GM12878 (cell line): ENCODE results near the gene GRIK4. TPM values are rescaled to one million over a fixed set of nuclear protein-coding genes. Genes with fewer than 3 reads are reported as not detected.

Experiments
- ATAC-seq: fragments of 200-7000 bp; cut with Tn5 transposase; 3 replicates; pipeline ENCODE4 v1.9.1; 2020; ENCODE audit warnings: mild to moderate bottlenecking, moderate library complexity
- BruUV-seq: library from RNA; stranded (reverse); fragments of 400-500 nt; replicated peaks from 2 replicates; lab custom pipeline; 2021; lab: Mats Ljungman, UMichigan
- CTCF ChIA-PET: fragments of 300-600 bp; sonication (Branson Sonifier 250); formaldehyde crosslinking; extraction: SDS; loops from one replicate; lab custom pipeline; 2021; ENCODE audit warnings: inconsistent platforms; lab: Yijun Ruan, JAX
- POLR2A ChIA-PET: fragments of 350-600 bp; formaldehyde crosslinking; extraction: SDS; loops from one replicate; lab custom pipeline; 2021; ENCODE audit warnings: inconsistent platforms; lab: Charles Lee
- RAD21 ChIA-PET: fragments of 300-600 bp; sonication (Branson Sonifier 250); formaldehyde crosslinking; loops from one replicate; lab custom pipeline; 2023; ENCODE audit warnings: antibody characterized with exemption; ENCODE audit not compliant: unreplicated experiment; lab: Charles Lee
- SMC1A ChIA-PET: fragments of 300-600 bp; sonication (Branson Sonifier 250); formaldehyde crosslinking; loops from one replicate; lab custom pipeline; 2023; ENCODE audit not compliant: unreplicated experiment, uncharacterized antibody; lab: Charles Lee
- DNase-seq: peaks from one replicate; pipeline ENCODE4 v3.0.0-alpha.2; 2011; ENCODE audit warnings: low read depth, low spot score
- FAIRE-seq: peaks from 3 replicates; lab custom pipeline; 2011; peaks lifted over from hg19 to GRCh38; lab: Jason Lieb, UNC
- H2AFZ ChIP-seq: 2 replicates; pipeline ENCODE4 v1.6.0; 2011; ENCODE audit warnings: low read depth, low read length, control low read depth; ENCODE audit not compliant: control insufficient read depth
- H3K27ac ChIP-seq: 2 replicates; pipeline ENCODE4 v1.5.1; 2011; ENCODE audit warnings: control low read depth; ENCODE audit not compliant: control insufficient read depth, insufficient read depth
- H3K27me3 ChIP-seq, 2 experiments: replicated peaks in 1 of 2; 2 replicates each; pipeline versions ENCODE4 v1.6.0 to v1.6.1; 2011; ENCODE audit warnings: low read length in 1 of 2; ENCODE audit not compliant: control insufficient read depth in 2 of 2, insufficient read depth in 2 of 2
- H3K36me3 ChIP-seq, 2 experiments: 2 replicates each; pipeline ENCODE4 v1.5.1; 2011; ENCODE audit warnings: low read length in 1 of 2; ENCODE audit not compliant: control insufficient read depth in 2 of 2, insufficient read depth in 2 of 2
- H3K4me1 ChIP-seq: 2 replicates; pipeline ENCODE4 v1.6.1; 2011; ENCODE audit warnings: mild to moderate bottlenecking, low read length, moderate library complexity, mixed read lengths; ENCODE audit not compliant: control insufficient read depth, insufficient read depth
- H3K4me2 ChIP-seq: 2 replicates; pipeline ENCODE4 v1.6.0; 2011; ENCODE audit warnings: control low read depth; ENCODE audit not compliant: control insufficient read depth, insufficient read depth
- H3K4me3 ChIP-seq: fragments of 200-600 bp; sonication (generic); 2 replicates; pipeline ENCODE4 v1.5.1; 2016
- H3K79me2 ChIP-seq: 2 replicates; pipeline ENCODE4 v1.6.0; 2011; ENCODE audit warnings: low read length; ENCODE audit not compliant: control insufficient read depth, insufficient read depth
- H3K9ac ChIP-seq: 2 replicates; pipeline ENCODE4 v1.8.0; 2011; ENCODE audit warnings: low read length, control low read depth, mixed read lengths; ENCODE audit not compliant: control insufficient read depth, insufficient read depth
- H3K9me3 ChIP-seq: replicated peaks from 3 replicates; pipeline ENCODE4 v1.5.1; 2011; ENCODE audit warnings: mild to moderate bottlenecking, low read length; ENCODE audit not compliant: control insufficient read depth, insufficient read depth
- H4K20me1 ChIP-seq: 2 replicates; pipeline ENCODE4 v1.6.0; 2011; ENCODE audit not compliant: control insufficient read depth, insufficient read depth
- HDGF ChIP-seq: fragments of 450-650 bp; IDR thresholded peaks from 2 replicates; pipeline ENCODE4 v1.6.1; 2016; ENCODE audit warnings: antibody characterized with exemption
- IKZF2 ChIP-seq, 2 experiments: fragments of 450-650 bp; IDR thresholded peaks; 2 replicates each; pipeline ENCODE4 v1.6.1; 2017; ENCODE audit warnings: mild to moderate bottlenecking in 2 of 2, moderate library complexity in 2 of 2
- KDM1A ChIP-seq: fragments of 200-600 bp; sonication (generic); IDR thresholded peaks from 2 replicates; pipeline ENCODE4 v1.6.1; 2016; ENCODE audit warnings: borderline replicate concordance
- RELA ChIP-seq: fragments of 450-650 bp; IDR thresholded peaks from 2 replicates; pipeline ENCODE4 v1.8.0; 2014; ENCODE audit warnings: borderline replicate concordance; ENCODE audit not compliant: partially characterized antibody
- SIX5 ChIP-seq: IDR thresholded peaks from 2 replicates; pipeline ENCODE4 v1.6.1; 2011; ENCODE audit warnings: mild to moderate bottlenecking, low read depth, low read length, moderate library complexity; ENCODE audit not compliant: severe bottlenecking
- ZNF207 ChIP-seq: fragments of 450-650 bp; IDR thresholded peaks from 2 replicates; pipeline ENCODE4 v1.6.1; 2014; ENCODE audit warnings: antibody characterized with exemption, mild to moderate bottlenecking, borderline replicate concordance
- ZSCAN29 ChIP-seq: fragments of 450-650 bp; IDR thresholded peaks from 2 replicates; pipeline ENCODE4 v1.6.1; 2017; ENCODE audit warnings: mild to moderate bottlenecking, moderate library complexity
- WGBS: methylation state at CpG from one replicate; pipeline ENCODE4 v1.1.6; 2016; ENCODE audit warnings: low lambda C conversion rate; ENCODE audit not compliant: insufficient replicate concordance, insufficient coverage; ENCODE audit errors: missing lambda C conversion rate; 5-methylcytosine and 5-hydroxymethylcytosine counted together
- in situ Hi-C: fragments of 300-500 bp; cut with MboI; formaldehyde crosslinking; loops from 9 replicates; pipeline ENCODE4 v1.14.3; 2018; ENCODE audit warnings: mixed read lengths
- intact Hi-C: fragments of 100-400 bp; cut with micrococcal nuclease; formaldehyde crosslinking; loops from one replicate; pipeline ENCODE4 v1.14.2; 2022; ENCODE audit not compliant: unreplicated experiment
- polyA plus RNA-seq, 11 experiments: library from polyadenylated mRNA; depleted of rRNA in 4 of 11; unstranded in 6 of 11; stranded (reverse) in 5 of 11; fragments of >200 nt; fragmentation: Nextera tagmentation in 4 of 11; fragmentation: Illumina TruSeq in 1 of 11; extraction: Ambion mirVana in 4 of 11; extraction: Trizol in 1 of 11; gene quantifications; 1 replicate in 1 of 11; 2 replicates in 10 of 11; pipeline versions ENCODE4 v1.2.1 to v1.2.3, GENCODE V29; 2011 to 2016; ENCODE audit warnings: inconsistent platforms in 2 of 11, missing spikeins in 2 of 11, low read depth in 1 of 11
- total RNA-seq, 4 experiments: library from RNA; depleted of rRNA in 3 of 4; stranded (reverse); fragments of >200 nt in 3 of 4; fragmentation: Illumina TruSeq in 1 of 4; extraction: Trizol in 1 of 4; gene quantifications; 2 replicates each; pipeline versions ENCODE4 v1.2.1 to v1.2.3, GENCODE V29; 2013 to 2021
- TF ChIP-seq, protein P1 (sequence below): fragments of 450-650 bp; IDR thresholded peaks from 2 replicates; pipeline ENCODE4 v1.6.1; 2014; ENCODE audit warnings: mild to moderate bottlenecking
- TF ChIP-seq, protein P2 (sequence below): fragments of 450-650 bp; IDR thresholded peaks from 2 replicates; pipeline ENCODE4 v1.6.1; 2016; ENCODE audit warnings: mild to moderate bottlenecking

GRIK4 gene
- total and polyA plus RNA-seq, 10 of the 15 experiments (the other 5 are each of a cell fraction or from before 2014, with no cell fraction given): 0.33 to 3.6 (median 0.72) TPM

DNA sequence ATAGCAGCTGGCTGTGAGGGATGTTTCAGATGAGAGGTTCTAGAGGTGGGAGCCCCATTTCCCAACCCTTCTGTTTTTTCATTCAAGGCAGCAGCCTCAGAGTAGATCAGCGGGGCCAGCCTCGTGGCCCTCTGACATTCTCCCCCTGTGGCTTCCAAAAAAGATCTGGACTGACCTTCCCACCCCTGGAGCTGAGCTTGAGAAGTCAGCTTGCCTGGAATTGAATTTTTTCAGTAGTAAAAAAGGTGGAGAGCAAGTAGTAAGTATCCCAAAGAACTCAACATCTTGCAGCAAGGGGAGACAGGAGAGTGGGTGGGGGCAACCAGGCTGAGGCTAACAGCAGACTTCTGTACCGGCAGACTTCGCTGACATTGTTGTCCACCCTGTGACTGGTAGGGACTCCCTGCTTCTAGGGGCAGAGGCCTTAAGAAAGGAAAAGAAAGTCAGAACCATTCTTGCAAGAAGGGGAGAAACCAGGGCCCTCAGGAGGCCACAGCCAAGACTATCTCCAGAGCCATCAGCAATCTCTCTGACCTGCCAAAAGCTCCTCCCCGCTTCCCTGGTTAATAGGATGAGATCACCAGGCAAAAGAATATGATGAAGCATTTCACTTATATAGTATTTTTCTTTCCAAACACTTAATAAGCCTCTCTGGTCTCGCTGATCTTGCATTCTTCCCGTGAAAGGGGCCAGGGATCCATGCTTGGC, 2.0 kb upstream of the GRIK4 start (continued):
- no peak for TF ChIP-seq IKZF2 (IDR thresholded peaks at IDR 0.05)

DNA sequence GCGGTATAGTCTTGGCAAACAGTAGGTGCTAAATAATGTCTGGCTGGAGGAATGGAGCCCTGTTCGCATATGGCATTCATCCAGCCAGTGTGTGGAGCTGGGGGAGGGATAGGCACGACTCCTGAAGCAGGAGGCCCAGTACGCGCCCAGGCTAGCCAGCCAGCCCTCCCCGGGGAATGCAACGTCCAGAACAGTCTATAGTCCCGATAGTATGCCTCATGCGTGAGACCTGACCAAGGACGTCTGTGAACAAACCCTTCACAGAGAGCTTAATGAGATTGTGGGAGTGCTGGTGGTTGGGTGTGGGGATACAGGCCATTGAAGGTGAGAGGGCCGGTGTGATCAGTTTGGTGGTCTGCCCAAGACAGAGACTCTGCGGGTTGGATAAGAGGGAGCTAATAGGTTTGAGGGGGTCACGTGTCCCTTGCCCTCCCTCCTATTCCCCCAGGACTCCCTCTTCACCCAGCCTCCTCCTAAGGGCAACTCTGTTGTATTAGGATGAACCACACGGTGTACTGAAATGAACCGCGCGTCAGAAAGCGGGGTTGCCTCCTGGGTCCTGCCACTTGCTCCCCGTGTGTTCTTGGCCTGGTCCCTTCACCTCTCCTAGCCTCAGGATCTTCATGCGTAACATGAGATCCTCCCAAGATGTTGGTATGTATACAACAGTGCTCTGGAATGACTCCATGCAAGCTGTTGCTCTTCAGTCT, 987 bp upstream of the GRIK4 start:
- Histone ChIP-seq H3K4me2 (no peak overlapping the region), H3K79me2 (no peaks in the 10 kb centered on the region), H2AFZ (no peak overlapping the region), H4K20me1 (no peaks in the 10 kb centered on the region; the same call in 1 of the 2 replicates), H3K9me3 (no peaks in the 10 kb centered on the region), H3K27ac (no peak overlapping the region), H3K4me3 (no peak overlapping the region), H3K27me3 (no peaks in the 10 kb centered on the region), H3K4me1 (no peaks in the 10 kb centered on the region; the same call in 1 of the 2 replicates)
- no TSS peak for BruUV-seq
- peak; percentile 96 for FAIRE-seq
- CTCF ChIA-PET: interaction anchor here (0.6 to 8.9 kb wide), 20 partner anchors 9 to 684 kb away, joined by 3 to 95 read pairs (median 5); partner anchors contain the start of gene ARHGEF12
- POLR2A ChIA-PET: interaction anchor here (1.0 kb wide), 1 partner anchor 91 kb away, joined by 3 read pairs; no protein-coding TSS in a partner anchor
- RAD21 ChIA-PET: interaction anchor here (0.5 to 5.0 kb wide), 13 partner anchors 8 to 684 kb away, joined by 3 to 64 read pairs (median 4); partner anchors contain the start of gene ARHGEF12
- TF ChIP-seq, protein P1, sequence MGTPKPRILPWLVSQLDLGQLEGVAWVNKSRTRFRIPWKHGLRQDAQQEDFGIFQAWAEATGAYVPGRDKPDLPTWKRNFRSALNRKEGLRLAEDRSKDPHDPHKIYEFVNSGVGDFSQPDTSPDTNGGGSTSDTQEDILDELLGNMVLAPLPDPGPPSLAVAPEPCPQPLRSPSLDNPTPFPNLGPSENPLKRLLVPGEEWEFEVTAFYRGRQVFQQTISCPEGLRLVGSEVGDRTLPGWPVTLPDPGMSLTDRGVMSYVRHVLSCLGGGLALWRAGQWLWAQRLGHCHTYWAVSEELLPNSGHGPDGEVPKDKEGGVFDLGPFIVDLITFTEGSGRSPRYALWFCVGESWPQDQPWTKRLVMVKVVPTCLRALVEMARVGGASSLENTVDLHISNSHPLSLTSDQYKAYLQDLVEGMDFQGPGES: 0 out of 2 replicates have a peak, but pooled peaks have one; percentile 16
- TF ChIP-seq RELA (peak; percentile 25), SIX5 (no peak), ZNF207 (no peak), KDM1A (no peak), ZSCAN29 (no peak), HDGF (0 out of 2 replicates have a peak, but pooled peaks have one; percentile 35)
- TF ChIP-seq, protein P2, sequence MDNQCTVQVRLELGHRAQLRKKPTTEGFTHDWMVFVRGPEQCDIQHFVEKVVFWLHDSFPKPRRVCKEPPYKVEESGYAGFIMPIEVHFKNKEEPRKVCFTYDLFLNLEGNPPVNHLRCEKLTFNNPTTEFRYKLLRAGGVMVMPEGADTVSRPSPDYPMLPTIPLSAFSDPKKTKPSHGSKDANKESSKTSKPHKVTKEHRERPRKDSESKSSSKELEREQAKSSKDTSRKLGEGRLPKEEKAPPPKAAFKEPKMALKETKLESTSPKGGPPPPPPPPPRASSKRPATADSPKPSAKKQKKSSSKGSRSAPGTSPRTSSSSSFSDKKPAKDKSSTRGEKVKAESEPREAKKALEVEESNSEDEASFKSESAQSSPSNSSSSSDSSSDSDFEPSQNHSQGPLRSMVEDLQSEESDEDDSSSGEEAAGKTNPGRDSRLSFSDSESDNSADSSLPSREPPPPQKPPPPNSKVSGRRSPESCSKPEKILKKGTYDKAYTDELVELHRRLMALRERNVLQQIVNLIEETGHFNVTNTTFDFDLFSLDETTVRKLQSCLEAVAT: 0 out of 2 replicates have a peak, but pooled peaks have one; percentile 28
- TF ChIP-seq, all 136 proteins: peak for 4
- in situ Hi-C loops (loop anchor here (10.0 kb wide), 1 partner anchor 174 kb away; no protein-coding TSS in a partner anchor), intact Hi-C loops (loop anchor here (1.0 to 5.0 kb wide), 9 partner anchors 102 to 684 kb away; no protein-coding TSS in a partner anchor)
- ATAC-seq (peak; percentile 7), DNase-seq (no peak)
- SMC1A ChIA-PET: interaction anchor here (0.6 to 5.1 kb wide), 7 partner anchors 13 to 684 kb away, joined by 3 to 32 read pairs (median 4); no protein-coding TSS in a partner anchor
- WGBS: 44% methylated on average over 20 of the region's 20 CpGs
- Histone ChIP-seq H3K36me3 (no peaks in the 10 kb centered on the region; a peak in 1 of 4 replicates), H3K9ac (no peak overlapping the region)
